IPS-18c (cell line): ENCODE results near the gene CACNA1A.

Experiments
- H3K4me3 ChIP-seq: 2 replicates; pipeline ENCODE4 v1.7.0; 2013; ENCODE audit warnings: low read depth, mild to moderate bottlenecking, low read length, moderate library complexity; ENCODE audit not compliant: insufficient read depth
- H3K9me3 ChIP-seq: one replicate; pipeline ENCODE4 v1.6.1; 2013; ENCODE audit warnings: mild to moderate bottlenecking, low read length, moderate library complexity; ENCODE audit not compliant: control insufficient read depth, insufficient read depth

CACNA1A gene

GRCh38 chr19:13303381-13304129 is 202.7 kb downstream of the CACNA1A start:
- Histone ChIP-seq H3K4me3 (no peak overlapping the region), H3K9me3 (no peaks in the 10 kb centered on the region)

GRCh38 chr19:13302526-13303270 is 203.6 kb downstream of the CACNA1A start:
- Histone ChIP-seq H3K9me3 (no peaks in the 10 kb centered on the region), H3K4me3 (no peak overlapping the region)

- Histone ChIP-seq H3K9me3 (no peaks in the 10 kb centered on the region), H3K4me3 (no peak overlapping the region)
Observed at GRCh38 chr19:13301627-13302334, 204.5 kb downstream of the CACNA1A start.

- Histone ChIP-seq H3K4me3 (no peak overlapping the region), H3K9me3 (no peaks in the 10 kb centered on the region)
Observed at GRCh38 chr19:13300421-13301030, 205.8 kb downstream of the CACNA1A start.

- no peak overlapping the region for H3K4me3 ChIP-seq
Observed at GRCh38 chr19:13299838-13300237, 206.4 kb downstream of the CACNA1A start.

GRCh38 chr19:13298565-13299481 is 207.5 kb downstream of the CACNA1A start:
- H3K9me3 ChIP-seq: no peaks in the 10 kb centered on the region
- no peak overlapping the region for H3K4me3 ChIP-seq

More at GRCh38 chr19:13299838-13300237, 206.4 kb downstream of the CACNA1A start:
- no peaks in the 10 kb centered on the region for H3K9me3 ChIP-seq

- Histone ChIP-seq H3K4me3 (no peak overlapping the region), H3K9me3 (no peaks in the 10 kb centered on the region)
Observed at GRCh38 chr19:13297023-13297422, 209.3 kb downstream of the CACNA1A start.

GRCh38 chr19:13294812-13295567 is 211.3 kb downstream of the CACNA1A start:
- Histone ChIP-seq H3K4me3 (no peak overlapping the region), H3K9me3 (no peaks in the 10 kb centered on the region)

- Histone ChIP-seq H3K9me3 (no peaks in the 10 kb centered on the region), H3K4me3 (no peak overlapping the region)
Observed at GRCh38 chr19:13291913-13292312, 214.4 kb downstream of the CACNA1A start.

- Histone ChIP-seq H3K4me3 (no peak overlapping the region), H3K9me3 (no peaks in the 10 kb centered on the region)
Observed at GRCh38 chr19:13290741-13291140, 215.5 kb downstream of the CACNA1A start.

- Histone ChIP-seq H3K9me3 (no peaks in the 10 kb centered on the region), H3K4me3 (no peak overlapping the region)
Observed at GRCh38 chr19:13289295-13289694, 217.0 kb downstream of the CACNA1A start.

GRCh38 chr19:13286195-13286985 is 219.9 kb downstream of the CACNA1A start:
- Histone ChIP-seq H3K9me3 (no peaks in the 10 kb centered on the region), H3K4me3 (no peak overlapping the region)

- Histone ChIP-seq H3K9me3 (no peaks in the 10 kb centered on the region), H3K4me3 (no peak overlapping the region)
Observed at GRCh38 chr19:13284929-13285928, 221.1 kb downstream of the CACNA1A start.

- Histone ChIP-seq H3K4me3 (no peak overlapping the region), H3K9me3 (no peaks in the 10 kb centered on the region)
Observed at GRCh38 chr19:13283871-13284270, 222.4 kb downstream of the CACNA1A start.
